CD1c-positive myeloid dendritic cell (primary cell): Measurements from ENCODE around the gene CAMTA1.

Experiments
- DNase-seq: peaks from one replicate; pipeline ENCODE4 v3.0.0-alpha.2; 2016; ENCODE audit errors: extremely low spot score

Gene CAMTA1

DNA sequence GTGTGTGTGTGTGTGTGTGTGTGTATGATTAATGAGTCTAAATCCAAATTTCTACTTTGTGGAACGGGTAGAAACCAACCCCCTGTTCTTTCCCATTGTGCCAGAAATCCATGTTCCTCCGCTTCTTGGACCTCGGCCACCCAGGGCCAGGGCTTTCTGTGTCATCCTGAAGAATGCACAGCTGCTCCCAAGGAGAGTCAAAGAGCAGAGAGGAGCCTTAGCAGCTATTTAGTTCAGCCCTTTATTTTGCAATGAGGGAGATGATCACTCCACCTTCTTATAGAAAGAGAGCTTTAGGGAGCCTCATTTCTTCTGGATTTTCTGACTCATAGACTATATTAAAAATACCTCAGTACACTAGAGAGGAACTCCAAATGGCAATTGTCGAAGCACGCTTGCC lies 496.6 kb downstream of the CAMTA1 start:
- no peak for DNase-seq

DNA sequence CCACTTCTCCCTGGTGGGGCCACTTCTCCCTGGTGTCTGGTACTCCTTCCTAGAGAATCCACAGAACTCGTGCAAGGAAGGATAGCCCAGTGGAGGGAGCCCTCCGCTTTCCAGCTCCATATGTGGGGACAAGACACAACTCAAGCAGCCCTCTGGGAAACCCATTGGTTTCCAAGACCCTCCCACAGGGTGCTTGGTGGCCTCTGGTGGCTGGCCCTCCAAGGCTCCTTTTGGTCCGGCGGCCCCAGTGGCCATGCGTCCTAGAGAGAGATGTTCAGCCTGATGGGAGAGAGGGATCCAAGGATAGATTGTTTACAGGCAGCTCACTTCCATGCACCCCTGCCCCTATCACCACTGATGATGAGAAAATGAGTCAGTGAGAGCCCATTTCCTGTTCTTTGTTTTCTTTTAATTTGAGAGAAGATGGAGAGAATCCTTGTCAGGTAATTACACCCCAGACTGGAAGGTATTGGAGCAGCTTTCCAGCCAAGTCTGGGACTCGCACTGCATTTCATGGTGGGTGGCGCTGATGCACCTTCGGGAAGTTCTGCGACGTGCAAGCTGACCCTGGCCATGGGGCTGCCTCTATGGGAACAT lies 499.7 kb downstream of the CAMTA1 start:
- DNase-seq: no peak

DNA sequence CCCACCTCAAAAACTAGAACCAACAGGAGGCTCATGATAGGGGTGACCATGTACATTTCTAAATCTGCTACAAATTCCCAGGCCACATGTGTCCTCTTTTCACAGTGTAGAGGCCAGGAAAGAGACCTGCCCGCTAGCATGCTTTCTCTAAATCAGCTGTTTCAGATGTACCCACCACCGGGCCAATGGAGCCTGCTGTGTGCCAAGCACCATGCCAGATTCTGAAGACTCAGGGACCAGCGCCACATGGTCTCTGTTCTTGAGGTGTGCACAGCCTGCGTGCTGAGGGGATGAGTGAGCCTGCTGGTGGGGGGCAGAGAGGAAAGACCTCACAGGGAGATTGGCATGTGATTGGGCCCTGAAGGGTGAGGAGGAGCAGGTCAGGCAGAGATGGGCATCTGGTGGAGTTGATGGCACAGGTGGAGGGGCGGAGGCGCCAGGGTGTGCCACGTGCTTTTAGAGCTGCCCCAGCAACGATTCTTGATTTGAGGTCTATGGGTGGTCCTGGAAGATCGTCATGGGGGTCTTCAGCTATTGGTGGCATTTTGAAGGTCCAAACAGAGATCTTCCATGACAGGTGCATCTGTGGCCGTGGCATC lies 500.7 kb downstream of the CAMTA1 start:
- DNase-seq: no peak

DNA sequence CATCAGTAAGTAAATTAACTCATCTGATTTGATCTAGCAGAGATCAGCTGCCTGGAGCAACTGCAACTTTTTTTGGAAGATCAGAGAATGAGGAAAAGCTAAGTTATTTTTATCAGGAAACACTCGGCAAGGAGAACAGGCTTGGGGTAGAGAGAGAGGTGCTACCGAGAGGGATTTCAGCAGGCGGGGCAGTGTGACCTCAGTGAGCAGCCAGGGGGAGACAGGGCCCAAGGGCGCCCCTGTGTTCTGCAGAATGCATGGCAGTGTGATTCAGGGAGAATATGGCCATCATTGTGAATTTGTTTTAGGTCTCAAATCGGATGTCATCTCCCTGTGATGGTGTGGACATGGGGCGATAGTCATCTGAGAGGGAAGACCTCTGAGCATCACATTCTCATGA lies 501.8 kb downstream of the CAMTA1 start:
- no peak for DNase-seq

DNA sequence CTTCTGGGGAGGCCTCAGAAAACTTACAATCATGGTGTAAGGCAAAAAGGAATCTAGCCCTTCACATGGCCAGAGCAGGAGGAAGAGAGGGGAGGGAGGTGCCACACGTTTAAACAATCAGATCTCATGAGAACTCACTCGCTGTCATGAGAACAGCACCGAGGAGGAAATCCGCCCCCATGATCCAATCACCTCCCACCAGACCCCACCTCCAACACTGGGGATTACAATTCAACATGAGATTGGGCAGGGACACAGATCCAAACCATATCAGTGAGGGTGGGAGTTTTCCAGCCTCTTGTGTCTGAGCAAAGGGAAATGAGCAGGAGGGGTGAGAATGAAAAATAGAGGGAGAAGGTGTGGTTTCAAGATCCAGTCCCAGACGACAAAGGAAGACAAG lies 503.7 kb downstream of the CAMTA1 start:
- no peak for DNase-seq

DNA sequence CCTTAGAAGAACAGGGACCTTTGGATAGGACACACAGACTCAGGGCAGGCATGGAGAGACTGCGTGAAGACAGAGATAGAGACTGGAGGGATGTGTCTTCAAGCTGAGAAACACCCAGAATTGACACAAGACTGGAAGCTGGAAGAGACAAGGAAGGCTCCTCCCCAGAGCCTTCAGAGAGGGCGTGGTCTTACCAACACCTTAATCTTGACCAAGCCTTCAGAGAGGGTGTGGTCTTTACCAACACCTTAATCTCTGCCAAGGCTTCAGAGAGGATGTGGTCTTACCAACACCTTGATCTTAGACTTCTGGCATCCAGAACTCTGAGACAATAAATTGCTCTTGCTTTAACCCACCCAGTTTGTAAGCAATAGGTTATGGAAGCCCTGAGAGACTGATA lies 504.4 kb downstream of the CAMTA1 start:
- no peak for DNase-seq

DNA sequence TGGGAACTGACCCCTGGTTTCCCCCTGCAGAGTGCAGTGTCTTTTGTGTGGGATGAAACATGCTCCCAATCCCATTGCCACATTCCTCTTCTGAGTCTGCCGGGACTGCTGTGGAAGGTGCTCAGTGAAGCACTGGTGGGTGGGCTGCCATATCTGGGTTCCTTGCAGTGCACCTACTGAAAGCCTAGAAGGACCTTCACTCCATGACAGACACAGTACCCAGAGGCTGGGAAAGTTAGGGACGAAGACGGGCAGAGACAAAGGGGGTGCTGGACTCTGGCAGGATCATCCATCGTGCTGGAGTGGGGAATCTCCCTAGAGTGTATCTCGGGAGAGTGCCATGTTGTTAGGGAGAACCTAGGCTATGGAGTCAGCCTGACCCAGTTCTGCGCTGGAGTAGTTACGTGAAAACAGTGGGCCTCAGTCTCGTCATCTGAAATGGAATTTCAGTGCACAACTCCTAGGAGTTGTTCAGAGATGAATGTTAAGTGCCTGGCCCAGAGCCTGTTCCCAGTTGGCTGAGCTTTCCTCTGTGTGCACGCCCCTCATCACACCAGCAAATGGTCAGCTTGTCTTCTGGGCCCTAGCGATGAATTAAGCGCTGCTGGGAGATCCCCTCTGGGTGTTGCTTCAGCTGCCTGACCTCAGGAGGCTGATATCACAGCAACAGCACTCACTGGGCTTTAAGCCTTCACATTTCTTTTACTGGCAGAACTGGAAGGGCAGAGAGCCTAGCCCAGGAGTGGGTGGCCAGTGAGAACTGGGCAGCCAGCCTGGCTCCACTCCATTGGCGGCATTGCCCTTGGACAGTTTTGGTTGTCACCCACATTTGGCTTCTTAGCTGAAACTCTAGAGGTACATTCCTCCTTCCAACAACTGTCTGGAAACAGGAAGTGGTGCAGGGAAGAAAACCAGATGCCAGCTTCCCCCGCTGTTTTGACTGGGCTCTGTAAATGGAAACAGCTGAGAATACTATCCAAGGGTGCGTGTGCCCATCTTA lies 506.0 kb downstream of the CAMTA1 start:
- DNase-seq: no peak

DNA sequence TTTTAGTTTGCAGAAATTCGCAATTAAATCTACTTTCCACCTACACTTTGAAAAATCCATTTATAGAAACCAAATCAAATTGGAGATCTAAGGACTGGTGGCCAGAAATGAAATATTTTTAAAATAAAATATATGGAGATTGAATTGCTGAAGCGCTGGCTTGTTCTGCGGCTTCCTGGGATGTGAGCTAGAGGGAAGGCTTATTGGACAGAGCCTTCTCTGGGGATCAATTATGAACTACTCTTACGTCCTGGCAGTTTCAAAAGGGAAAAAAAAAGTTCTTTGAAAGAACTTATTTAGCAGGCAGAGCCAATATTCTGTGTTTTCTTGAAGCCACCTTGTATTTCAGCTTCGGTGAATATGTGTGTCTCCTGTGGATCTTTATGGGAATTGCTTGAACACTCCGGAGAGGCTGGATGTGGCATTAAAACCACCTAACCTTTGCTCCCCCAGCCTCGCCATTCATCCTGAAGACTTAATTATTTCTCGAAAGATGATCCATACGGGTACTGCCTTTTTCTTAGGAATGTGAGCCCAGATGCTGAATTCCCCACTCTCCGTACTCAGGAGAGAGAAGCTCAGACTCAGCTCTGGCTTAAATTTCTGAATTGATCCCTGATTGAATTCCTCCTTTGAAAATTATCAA lies 506.9 kb downstream of the CAMTA1 start:
- DNase-seq: no peak

DNA sequence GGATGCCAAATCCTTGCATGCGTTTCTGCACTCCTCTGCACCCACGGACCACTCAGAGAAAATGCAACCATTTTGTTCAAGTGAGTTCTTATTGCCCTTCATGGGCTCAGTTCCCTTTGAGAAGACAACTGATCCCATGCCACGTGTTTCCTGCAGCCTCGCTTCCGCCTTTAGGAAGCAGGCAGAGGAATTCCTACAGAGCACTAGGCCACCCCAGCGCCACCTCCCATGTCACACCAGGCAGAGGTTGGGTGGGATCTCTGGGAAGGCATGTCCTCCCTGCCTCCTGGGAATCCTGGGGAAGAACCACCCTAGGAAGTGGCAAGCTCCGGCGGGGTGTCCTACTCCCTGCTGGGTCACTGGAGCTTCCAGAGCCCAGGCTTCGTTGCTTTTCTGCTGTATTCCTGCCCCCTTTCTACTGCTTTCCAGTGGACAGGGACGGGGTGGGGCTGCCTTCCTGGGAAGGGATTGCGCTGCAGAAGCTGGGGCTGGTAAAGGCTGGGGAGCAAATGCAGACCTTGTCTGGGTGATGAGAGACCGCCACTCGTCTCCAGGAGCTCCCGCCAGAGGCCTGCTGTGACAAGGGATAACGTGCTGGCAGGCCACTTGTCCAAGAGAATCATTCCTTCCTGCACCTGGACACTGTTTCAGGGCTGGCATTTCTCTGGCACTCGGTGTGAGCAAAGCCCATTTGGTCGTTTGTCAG lies 507.6 kb downstream of the CAMTA1 start:
- no peak for DNase-seq

DNA sequence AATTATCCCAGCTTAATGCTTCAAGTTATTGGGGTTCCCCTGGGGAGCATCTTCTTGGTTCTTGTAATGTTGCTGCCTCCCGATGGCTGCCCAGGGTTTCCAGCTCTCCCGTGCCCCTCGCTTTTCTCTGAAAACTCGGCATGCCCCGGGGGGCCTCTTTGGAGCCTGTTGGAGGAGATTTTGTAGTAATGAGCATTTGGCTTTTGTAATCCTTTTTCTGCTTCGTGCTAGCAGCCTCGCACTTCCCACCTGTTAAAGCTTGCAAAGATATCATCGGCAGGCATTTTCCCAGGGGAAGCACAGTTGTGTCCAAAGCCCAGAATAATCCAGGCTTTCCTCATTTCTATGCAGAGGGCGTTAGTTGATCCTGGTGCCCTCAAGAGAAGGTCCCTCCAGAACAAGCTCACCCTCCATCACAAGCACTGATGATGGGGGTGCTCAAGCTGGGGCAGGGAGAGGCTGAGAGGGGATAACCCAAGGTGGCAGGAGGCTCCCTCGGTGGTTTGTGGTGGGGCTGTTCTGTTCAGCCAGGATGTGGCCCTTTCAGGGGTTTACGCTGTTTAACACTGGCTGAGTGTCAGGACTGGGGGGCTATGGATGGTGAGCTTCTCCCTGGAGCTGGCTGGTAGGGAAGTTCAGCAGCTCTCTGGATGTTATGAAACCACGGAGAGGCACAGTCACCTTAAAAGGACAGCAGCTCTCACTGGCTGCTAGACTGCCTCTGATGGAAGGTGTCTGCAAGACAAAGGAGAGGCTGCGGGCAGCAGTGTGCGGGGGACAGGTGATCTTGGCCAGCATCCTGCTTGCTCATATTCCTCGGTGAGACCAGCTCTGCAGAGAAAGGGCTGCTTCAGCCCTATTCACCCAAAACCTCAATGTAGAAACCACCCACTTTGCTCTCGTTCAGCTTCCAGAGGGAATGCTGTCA lies 508.7 kb downstream of the CAMTA1 start:
- DNase-seq: no peak

DNA sequence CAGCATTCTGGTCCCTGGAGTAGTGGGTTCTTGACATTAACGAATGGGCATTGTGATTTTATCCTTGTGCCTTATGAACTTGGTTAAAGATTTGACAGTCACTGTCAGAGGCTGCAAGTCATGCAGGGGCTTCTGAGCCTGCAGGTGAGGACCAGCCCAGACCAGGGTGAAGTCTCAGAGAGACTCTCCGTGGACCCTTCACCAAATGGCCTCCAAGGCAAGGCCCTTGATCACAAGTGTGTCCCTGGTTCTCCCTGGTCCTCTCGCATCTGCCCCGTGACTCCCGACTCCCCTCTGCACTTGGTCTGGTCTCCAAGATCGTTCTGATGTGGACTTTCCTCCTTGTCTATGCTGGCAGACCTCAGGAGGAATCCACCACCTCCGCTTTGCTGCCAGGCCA lies 509.4 kb downstream of the CAMTA1 start:
- DNase-seq: no peak

DNA sequence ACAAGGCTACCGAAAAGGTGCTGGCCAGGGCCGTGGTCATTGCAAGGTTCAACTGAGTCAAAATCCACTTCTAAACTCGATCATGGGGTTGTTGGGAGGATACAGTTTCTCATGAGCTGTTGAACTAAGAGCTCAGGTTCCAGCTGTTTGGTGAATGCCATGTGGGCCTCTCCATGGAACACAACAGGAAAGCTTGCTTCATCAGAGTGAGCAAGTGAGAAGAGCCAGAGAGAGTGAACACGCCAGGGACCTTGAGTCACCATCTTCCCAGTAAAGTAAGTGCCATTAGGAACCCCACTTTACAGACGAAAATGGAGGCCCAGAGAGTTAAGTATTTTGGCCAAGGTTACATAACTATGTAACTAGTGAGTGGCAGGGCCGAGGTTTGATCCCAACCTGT lies 510.7 kb downstream of the CAMTA1 start:
- DNase-seq: no peak

DNA sequence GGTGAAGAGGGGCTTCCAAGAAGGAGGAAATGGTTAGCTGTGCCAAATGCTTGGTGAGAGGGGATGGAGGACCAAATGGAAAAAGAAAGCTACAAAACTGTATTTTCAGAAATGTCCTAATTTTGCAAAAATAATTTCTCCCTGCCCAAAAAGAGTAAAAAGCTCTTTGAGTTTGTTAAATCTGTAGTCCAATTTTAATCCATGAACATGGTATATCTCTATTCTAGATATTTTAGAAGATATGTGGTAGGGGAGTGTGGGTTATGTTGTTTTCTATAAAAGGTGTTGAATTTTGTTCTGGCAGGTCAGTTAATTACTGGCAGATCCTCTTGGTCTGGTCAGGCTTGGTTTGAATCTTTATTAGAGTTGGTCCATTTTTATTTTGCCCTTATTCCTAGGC lies 511.7 kb downstream of the CAMTA1 start:
- DNase-seq: no peak

DNA sequence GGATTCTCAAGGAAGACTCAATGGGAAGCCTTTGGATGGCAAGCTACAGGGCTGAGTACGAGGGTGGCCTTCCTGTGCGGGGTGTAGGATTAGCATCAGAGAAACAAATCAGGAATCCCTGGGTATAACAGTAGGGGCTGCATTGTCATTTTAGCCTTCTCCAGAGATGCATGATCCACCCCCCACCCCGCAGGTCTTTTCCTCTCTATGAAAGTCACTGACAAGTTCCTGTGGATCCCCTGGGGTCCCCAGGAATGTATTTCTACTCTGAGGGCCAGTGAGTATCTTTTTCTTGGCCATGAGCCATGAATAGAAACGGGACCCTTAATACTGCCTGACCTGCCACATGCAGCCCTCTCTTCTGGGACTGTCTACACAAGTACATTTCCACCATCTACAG lies 512.9 kb downstream of the CAMTA1 start:
- no peak for DNase-seq

DNA sequence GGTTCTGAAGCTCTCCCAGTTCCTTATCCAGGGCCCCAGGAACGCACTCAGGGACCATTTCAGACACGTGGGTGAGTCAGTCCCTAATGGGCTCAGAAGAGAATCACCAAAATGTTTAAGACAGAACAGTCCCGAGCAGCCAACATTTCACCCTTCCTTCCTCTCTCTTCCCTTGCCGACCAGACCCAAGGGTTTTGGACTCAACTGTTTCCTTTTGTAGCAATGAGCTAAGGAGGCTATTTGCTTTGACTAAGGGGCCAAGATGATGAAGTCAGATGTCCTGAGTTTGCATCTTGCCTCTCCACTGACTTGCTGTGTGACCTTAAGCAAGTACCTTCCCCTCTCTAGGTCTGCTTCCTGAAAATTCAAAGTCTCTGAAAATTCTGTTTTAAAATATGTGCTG lies 513.5 kb downstream of the CAMTA1 start:
- no peak for DNase-seq

DNA sequence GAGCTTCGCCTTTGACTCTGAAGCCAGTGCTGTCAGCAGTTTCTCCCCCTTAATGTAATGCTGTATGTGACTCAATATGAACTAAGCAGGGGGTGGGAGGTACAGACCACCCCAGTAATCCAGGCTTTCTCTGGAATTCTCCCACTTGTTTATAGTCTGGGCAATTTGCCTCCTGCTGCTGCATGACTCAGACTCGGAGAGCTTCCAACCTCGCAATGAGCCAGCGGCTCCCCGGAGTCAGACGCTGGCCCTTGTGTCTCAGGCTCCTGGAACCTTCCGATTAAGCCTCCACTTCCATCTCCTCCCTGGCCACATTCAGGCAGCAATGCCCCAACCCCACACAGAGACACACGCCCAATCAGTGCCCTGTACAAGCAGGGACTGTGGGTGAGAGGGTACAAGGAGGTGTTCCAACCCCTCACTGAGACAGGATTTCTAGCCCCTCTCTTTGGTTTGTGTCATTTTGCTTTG lies 514.1 kb downstream of the CAMTA1 start:
- no peak for DNase-seq

DNA sequence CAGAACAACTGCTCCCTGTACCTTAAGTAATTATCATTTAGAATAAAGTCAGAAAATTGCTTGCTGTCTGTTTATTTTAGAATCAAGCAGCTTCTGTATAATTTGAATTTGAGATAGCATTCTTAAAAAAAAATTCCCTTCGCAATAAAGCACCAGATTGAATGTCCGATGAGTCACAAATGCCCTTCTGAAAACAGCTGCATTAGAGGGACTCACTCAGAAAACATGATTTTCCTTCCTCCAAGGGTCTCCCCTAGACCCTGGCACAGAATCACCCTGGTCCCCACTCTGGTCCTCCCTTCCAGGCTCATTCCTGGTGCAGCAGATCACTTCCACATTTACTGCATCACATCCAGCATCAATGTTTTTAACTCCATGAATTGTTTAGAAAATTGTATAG lies 514.7 kb downstream of the CAMTA1 start:
- no peak for DNase-seq

DNA sequence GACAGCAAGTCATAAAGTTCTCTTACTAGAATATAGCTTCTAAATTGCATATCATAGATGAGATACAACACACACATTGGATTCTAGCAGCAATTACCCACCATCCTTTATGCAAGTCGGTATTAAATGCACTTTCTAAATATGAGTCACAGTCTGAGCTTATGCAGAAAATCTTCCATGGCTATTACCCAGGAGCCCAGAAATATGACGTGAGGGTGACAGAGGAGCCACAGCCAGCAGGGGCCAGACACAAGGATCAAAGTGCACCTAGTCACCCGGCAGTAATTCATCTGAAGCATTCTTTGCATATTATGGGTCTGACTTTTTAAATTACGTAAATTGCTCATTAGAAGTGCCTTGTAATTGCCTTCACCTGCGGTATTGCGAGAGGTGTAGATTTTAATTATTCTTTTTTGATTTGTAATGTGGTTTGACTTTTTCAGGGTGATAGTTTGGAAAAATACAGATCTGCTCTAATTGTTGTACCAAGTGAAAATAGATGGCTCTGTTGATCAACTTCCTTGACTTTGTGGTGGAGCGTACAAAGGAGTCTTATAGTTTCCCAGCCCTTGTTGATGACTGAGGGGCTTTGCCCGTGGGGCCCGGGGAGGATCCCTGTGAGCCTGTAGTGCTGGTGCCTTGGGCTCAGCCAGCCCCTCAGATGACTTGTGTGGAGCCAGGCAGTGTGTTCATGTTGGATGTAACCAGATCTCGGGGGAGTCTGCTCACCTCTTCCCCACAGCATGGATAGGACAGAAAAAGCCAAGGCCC lies 515.8 kb downstream of the CAMTA1 start:
- DNase-seq: no peak

DNA sequence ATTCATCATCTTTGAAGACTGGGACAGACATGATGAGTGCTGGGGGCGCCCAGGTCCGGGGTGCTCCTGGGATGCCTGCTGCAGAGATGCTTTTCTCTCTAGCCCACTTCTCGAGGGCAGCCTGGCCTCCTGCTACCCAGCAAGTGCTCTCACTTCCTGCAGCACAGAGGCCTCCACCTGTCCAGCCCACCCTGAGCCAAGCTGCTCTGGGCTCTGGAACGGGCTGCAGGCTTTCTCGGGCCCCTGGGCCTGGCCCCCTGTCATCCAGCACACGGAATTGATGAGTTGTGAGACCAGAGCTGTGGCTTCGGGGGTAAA lies 516.4 kb downstream of the CAMTA1 start:
- no peak for DNase-seq

DNA sequence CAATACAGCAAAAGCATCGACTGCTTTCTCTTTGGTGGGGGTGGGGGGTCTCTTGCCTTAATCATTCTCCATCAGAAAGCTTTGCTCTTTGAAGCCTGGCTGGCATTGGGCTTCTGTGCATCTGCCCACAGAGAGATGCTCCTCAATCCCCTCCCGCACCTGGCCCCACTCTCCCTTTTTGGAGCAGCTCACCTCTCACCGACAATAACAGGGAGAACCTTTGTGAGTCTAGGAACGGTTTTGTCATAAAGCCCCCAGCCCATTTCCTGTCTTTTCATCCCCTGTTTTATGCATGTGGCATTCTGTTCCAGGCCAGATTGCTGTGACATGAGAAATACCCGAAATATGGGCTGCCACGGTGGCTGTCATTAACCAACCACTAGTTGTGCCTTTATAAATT lies 516.9 kb downstream of the CAMTA1 start:
- no peak for DNase-seq
